ENCODE measurements around the gene UCMA. TPM values are rescaled to one million over a fixed set of nuclear protein-coding genes. Genes with fewer than 3 reads are reported as not detected.

The UCMA gene
- total RNA-seq, 1 experiment from 2014 or later = not detected

- Histone ChIP-seq H3K4me1 (ENCODE audit: control insufficient read depth in 1 of 2, insufficient read depth in 2 of 2, low read length in 2 of 2) (no peaks in the 10 kb centered on the region), H3K9me2 (ENCODE audit: insufficient read depth) (no peaks in the 10 kb centered on the region), H3K4me3 (replicated peaks in 1 of 2; ENCODE audit: low read depth in 1 of 2, low read length in 2 of 2) (no peak overlapping the region), H3K4me2 (ENCODE audit: low read length) (no peak overlapping the region), H3K36me3 (ENCODE audit: control insufficient read depth in 1 of 2, insufficient read depth in 2 of 2, low read length in 2 of 2) (no peaks in the 10 kb centered on the region), H2AFZ (ENCODE audit: low read depth, low read length, poor library complexity, severe bottlenecking) (no peak overlapping the region), H3K27me3 (ENCODE audit: insufficient read depth, low read length) (no peaks in the 10 kb centered on the region), H3K27ac (ENCODE audit: low read depth, low read length) (no peak overlapping the region), H3K9me3 (ENCODE audit: control insufficient read depth in 1 of 2, insufficient read depth in 1 of 2, low read depth in 1 of 2, low read length in 2 of 2) (no peaks in the 10 kb centered on the region), H3K79me2 (ENCODE audit: insufficient read depth, low read length) (no peaks in the 10 kb centered on the region), H4K20me1 (ENCODE audit: insufficient read depth) (no peaks in the 10 kb centered on the region), H3K9ac (ENCODE audit: low read length) (no peak overlapping the region)
- RAD21 ChIA-PET (ENCODE audit: low non-redundant PET in 1 of 2, low total read pairs in 2 of 2, uncharacterized antibody in 2 of 2, unreplicated experiment in 2 of 2) = no interaction called here
- CTCF ChIA-PET = no interaction called here
- POLR2A ChIA-PET = no interaction called here
- ATAC-seq = no peak
- TF ChIP-seq JUND (IDR thresholded peaks at IDR 0.05) (no peak), FOSL1 (IDR thresholded peaks at IDR 0.05; ENCODE audit: low read depth) (no peak), ATF3 (IDR thresholded peaks at IDR 0.05) (no peak), EZH2 (IDR thresholded peaks at IDR 0.05) (no peak), SRF (IDR thresholded peaks at IDR 0.05; ENCODE audit: low read depth) (no peak), EZH2phosphoT487 (IDR thresholded peaks at IDR 0.05; ENCODE audit: borderline replicate concordance) (no peak), ZBTB33 (IDR thresholded peaks at IDR 0.05; ENCODE audit: extremely low read depth, insufficient replicate concordance, low read length) (no peak), CBX3 (IDR thresholded peaks at IDR 0.05; ENCODE audit: low read depth) (no peak), ZFX (IDR thresholded peaks at IDR 0.05) (no peak), SIN3A (IDR thresholded peaks at IDR 0.05; ENCODE audit: low read depth) (no peak), EGR1 (IDR thresholded peaks at IDR 0.05; ENCODE audit: low read depth) (no peak), ELF1 (IDR thresholded peaks at IDR 0.05; ENCODE audit: borderline replicate concordance, low read depth) (no peak), CEBPB (IDR thresholded peaks at IDR 0.05; ENCODE audit: low read depth) (no peak), RAD21 (IDR thresholded peaks at IDR 0.05; ENCODE audit: low read depth) (no peak), TCF7L2 (IDR thresholded peaks at IDR 0.05; ENCODE audit: borderline replicate concordance, extremely low read depth, insufficient read depth, insufficient read length) (no peak), POLR2AphosphoS5 (IDR thresholded peaks at IDR 0.05; ENCODE audit: low read depth, low read length) (no peak)
- TF ChIP-seq, protein P1, sequence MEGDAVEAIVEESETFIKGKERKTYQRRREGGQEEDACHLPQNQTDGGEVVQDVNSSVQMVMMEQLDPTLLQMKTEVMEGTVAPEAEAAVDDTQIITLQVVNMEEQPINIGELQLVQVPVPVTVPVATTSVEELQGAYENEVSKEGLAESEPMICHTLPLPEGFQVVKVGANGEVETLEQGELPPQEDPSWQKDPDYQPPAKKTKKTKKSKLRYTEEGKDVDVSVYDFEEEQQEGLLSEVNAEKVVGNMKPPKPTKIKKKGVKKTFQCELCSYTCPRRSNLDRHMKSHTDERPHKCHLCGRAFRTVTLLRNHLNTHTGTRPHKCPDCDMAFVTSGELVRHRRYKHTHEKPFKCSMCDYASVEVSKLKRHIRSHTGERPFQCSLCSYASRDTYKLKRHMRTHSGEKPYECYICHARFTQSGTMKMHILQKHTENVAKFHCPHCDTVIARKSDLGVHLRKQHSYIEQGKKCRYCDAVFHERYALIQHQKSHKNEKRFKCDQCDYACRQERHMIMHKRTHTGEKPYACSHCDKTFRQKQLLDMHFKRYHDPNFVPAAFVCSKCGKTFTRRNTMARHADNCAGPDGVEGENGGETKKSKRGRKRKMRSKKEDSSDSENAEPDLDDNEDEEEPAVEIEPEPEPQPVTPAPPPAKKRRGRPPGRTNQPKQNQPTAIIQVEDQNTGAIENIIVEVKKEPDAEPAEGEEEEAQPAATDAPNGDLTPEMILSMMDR (IDR thresholded peaks at IDR 0.05 in 2 of 3, conservative IDR thresholded peaks at IDR 0.05 in 1 of 3; ENCODE audit: borderline replicate concordance in 1 of 3, insufficient read depth in 1 of 3, low read depth in 2 of 3, low read length in 2 of 3) = no peak
- TF ChIP-seq, protein P2, sequence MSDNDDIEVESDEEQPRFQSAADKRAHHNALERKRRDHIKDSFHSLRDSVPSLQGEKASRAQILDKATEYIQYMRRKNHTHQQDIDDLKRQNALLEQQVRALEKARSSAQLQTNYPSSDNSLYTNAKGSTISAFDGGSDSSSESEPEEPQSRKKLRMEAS (IDR thresholded peaks at IDR 0.05) = no peak
- TF ChIP-seq, protein P3, sequence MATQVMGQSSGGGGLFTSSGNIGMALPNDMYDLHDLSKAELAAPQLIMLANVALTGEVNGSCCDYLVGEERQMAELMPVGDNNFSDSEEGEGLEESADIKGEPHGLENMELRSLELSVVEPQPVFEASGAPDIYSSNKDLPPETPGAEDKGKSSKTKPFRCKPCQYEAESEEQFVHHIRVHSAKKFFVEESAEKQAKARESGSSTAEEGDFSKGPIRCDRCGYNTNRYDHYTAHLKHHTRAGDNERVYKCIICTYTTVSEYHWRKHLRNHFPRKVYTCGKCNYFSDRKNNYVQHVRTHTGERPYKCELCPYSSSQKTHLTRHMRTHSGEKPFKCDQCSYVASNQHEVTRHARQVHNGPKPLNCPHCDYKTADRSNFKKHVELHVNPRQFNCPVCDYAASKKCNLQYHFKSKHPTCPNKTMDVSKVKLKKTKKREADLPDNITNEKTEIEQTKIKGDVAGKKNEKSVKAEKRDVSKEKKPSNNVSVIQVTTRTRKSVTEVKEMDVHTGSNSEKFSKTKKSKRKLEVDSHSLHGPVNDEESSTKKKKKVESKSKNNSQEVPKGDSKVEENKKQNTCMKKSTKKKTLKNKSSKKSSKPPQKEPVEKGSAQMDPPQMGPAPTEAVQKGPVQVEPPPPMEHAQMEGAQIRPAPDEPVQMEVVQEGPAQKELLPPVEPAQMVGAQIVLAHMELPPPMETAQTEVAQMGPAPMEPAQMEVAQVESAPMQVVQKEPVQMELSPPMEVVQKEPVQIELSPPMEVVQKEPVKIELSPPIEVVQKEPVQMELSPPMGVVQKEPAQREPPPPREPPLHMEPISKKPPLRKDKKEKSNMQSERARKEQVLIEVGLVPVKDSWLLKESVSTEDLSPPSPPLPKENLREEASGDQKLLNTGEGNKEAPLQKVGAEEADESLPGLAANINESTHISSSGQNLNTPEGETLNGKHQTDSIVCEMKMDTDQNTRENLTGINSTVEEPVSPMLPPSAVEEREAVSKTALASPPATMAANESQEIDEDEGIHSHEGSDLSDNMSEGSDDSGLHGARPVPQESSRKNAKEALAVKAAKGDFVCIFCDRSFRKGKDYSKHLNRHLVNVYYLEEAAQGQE (IDR thresholded peaks at IDR 0.05; ENCODE audit: low read depth) = no peak
- DNase-seq (ENCODE audit: low read depth, low spot score) = no peak
- BruUV-seq (replicated peaks) = no TSS peak
- intact Hi-C loops (cut with micrococcal nuclease) = no loop called here
Observed at GRCh38 chr10:13247246-13247645, 13.1 kb upstream of the UCMA start.

Data from HCT116 (cell line).